Loucy (cell line): ENCODE measurements around the gene STXBP1.

Source experiments
- EZH2phosphoT487 ChIP-seq: fragments of 200-600 bp; IDR thresholded peaks from 2 replicates; pipeline ENCODE4 v1.6.1; 2018; ENCODE audit warnings: antibody characterized with exemption, mild to moderate bottlenecking, moderate library complexity, borderline replicate concordance
- TF ChIP-seq, protein P1 (sequence below): fragments of 200-600 bp; sonication (generic); conservative IDR thresholded peaks from 2 replicates; pipeline ENCODE4 v1.5.1; 2014; ENCODE audit warnings: mild to moderate bottlenecking, antibody characterized with exemption, low read length

DNA sequence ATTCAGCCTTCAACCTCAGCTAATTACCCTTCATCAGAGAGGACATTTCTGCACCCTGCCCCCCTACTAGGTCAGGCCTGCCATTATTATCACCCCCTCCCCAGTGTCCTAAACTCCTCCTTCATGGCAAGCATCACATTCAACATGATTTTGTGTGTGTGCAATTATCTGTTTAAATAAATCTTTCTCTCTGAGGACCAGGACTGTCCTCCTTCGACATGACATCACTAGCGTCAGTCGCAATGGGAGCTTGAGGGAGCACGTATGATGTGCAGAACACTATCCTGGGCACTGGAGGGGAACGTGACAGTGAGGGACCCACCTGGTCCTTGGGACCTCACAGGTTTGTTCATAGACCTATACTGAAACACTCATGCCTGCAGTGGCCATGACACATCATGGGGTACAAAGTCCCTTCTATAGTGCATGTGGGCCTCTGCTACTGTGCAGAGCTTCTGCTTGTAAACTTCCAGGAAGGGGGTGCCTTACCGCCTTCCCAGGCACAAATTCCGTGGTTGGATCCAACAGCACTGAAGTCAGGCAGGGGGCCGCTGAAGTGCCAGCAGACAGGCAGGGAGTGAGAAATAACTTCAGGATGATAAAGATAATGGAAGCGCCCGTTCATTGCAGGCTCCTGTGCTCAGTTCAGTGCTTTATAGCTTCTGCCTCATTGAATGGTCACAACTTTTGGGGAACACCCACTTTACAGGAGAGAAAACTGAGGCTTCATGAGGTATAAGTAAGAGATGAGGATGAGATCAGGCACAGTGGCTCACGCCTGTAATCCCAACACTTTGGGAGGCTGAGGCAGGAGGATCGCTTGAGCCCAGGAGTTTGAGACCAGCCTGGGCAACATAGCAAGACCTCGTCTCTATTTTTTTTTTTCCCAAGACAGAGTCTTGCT lies 36.0 kb upstream of the STXBP1 start:
- TF ChIP-seq, protein P1, sequence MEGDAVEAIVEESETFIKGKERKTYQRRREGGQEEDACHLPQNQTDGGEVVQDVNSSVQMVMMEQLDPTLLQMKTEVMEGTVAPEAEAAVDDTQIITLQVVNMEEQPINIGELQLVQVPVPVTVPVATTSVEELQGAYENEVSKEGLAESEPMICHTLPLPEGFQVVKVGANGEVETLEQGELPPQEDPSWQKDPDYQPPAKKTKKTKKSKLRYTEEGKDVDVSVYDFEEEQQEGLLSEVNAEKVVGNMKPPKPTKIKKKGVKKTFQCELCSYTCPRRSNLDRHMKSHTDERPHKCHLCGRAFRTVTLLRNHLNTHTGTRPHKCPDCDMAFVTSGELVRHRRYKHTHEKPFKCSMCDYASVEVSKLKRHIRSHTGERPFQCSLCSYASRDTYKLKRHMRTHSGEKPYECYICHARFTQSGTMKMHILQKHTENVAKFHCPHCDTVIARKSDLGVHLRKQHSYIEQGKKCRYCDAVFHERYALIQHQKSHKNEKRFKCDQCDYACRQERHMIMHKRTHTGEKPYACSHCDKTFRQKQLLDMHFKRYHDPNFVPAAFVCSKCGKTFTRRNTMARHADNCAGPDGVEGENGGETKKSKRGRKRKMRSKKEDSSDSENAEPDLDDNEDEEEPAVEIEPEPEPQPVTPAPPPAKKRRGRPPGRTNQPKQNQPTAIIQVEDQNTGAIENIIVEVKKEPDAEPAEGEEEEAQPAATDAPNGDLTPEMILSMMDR: no peak
- TF ChIP-seq EZH2phosphoT487: no peak
